Smooth muscle cell of the umbilical artery (primary cell): ENCODE results near the gene SSBP1. TPM values are rescaled to one million over a fixed set of nuclear protein-coding genes. Genes with fewer than 3 reads are reported as not detected.

Experiments
- total RNA-seq: library from RNA; depleted of rRNA; stranded (reverse); fragments of >200 nt; gene quantifications from 2 replicates; pipeline ENCODE4 v1.2.3, GENCODE V29; 2014

The SSBP1 gene
- total RNA-seq, result 125 and 132 TPM in 2 replicates

GRCh38 chr7:141737836-141738591 is at the start of gene SSBP1:
SSBP1 (plus strand) TSS chr7:141738358; CDS start chr7:141739167, 809 bp downstream.

GRCh38 chr7:141702047-141702567 is 36.1 kb upstream of the SSBP1 start, which contains the start of gene DENND11:
DENND11 (minus strand) TSS chr7:141702166; CDS start chr7:141702153, 13 bp downstream.

GRCh38 chr7:141708351-141708750 is 29.8 kb upstream of the SSBP1 start, which contains the start of gene WEE2:
WEE2 (plus strand) TSS chr7:141708353; CDS start chr7:141708759, 406 bp downstream.

GRCh38 chr7:141763797-141764196 is 25.6 kb downstream of the SSBP1 start, which contains the start of gene TAS2R3:
TAS2R3 (plus strand) TSS chr7:141764097; CDS start chr7:141764159, 62 bp downstream.

GRCh38 chr7:141776374-141776773 is 38.2 kb downstream of the SSBP1 start, which contains the start of gene TAS2R4:
TAS2R4 (plus strand) TSS chr7:141776674; CDS start chr7:141778489, 1,815 bp downstream.

GRCh38 chr7:141789917-141790316 is 51.8 kb downstream of the SSBP1 start, which contains the start of gene TAS2R5:
TAS2R5 (plus strand) TSS chr7:141790217; CDS start chr7:141790362, 145 bp downstream.

Other genes with a start within 250 kb of the SSBP1 start
- 23.8 and 35.0 TPM in 2 replicates for gene AGK, start 186.9 kb upstream of the SSBP1 start, total RNA-seq
- gene DENND11, start 36.2 kb upstream of the SSBP1 start, total RNA-seq, result 6.8 and 7.7 TPM in 2 replicates
- gene WEE2, start 30.0 kb upstream of the SSBP1 start, total RNA-seq, result not detected in 2 replicates
- gene TAS2R3, start 25.7 kb downstream of the SSBP1 start, total RNA-seq, result 1.2 and 2.5 TPM in 2 replicates
- gene TAS2R4, start 38.3 kb downstream of the SSBP1 start, total RNA-seq, result 1.2 and 1.4 TPM in 2 replicates
- gene TAS2R5, start 51.9 kb downstream of the SSBP1 start, total RNA-seq, result 1.2 and 1.5 TPM in 2 replicates
- not detected in 2 replicates for gene PRSS37, start 103.1 kb downstream of the SSBP1 start, total RNA-seq
- not detected in 2 replicates for gene OR9A4, start 178.0 kb downstream of the SSBP1 start, total RNA-seq
- gene CLEC5A, start 208.6 kb downstream of the SSBP1 start, total RNA-seq, result not detected in 2 replicates
- gene TAS2R38, start 235.4 kb downstream of the SSBP1 start, total RNA-seq, result not detected in 2 replicates